Medulla oblongata (tissue), 1 donor: ENCODE data around the gene RNU1-4.
A peak's percentile ranks its signal among the peaks of the same experiment; 100 is the strongest.
"Not testable (repeated sequence)": the region's sequence is repeated elsewhere in the genome, so short reads cannot be mapped to it uniquely, and the experiment has no call there.

Experiments used
- DNase-seq: peaks from one replicate; pipeline ENCODE4 v3.0.0-alpha.2; 2015; ENCODE audit errors: extremely low spot score

RNU1-4 gene

DNA sequence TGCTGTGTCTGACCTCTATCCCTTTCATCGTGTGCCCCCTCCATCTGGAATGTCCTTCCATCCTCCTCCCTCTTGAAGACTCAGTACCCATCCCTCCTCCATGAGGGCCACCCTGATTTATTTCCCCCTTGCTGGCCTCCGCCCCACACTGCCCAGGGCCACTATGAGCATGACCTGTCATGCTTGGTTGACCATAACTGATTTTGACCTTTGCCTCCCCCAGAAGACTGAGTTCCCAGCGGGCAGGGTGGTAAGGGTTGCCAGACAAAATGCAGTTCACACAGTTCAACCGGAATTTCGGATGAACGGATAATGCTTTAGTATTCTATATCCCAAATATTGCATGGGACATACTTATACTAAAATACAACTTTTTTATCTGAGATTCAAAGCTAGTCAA lies 31.6 kb upstream of the RNU1-4 start:
- not testable (repeated sequence) for DNase-seq

GRCh38 chr1:16709659-16710087 lies 30.6 kb upstream of the RNU1-4 start:
- DNase-seq = peak; percentile 70

DNA sequence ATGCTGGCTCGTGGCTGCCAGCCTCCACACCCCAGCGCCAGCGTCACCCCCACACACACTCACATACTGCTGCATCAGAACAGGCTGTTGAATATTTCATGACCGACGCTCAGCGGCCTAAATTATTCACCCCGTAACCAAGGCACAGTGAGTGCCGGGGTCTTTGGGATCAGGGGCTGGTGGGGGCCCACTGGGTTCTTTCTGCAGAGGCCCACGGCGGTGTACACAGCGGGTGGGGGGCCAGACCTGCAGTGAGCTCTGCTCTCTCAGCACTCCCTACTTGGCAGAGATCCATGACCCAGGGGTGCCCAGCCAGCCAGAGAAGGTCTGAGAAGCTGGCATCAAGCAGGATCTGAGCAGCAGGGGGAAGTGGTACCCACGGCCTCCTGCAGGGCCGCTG lies 29.7 kb upstream of the RNU1-4 start:
- peak; percentile 53 for DNase-seq

DNA sequence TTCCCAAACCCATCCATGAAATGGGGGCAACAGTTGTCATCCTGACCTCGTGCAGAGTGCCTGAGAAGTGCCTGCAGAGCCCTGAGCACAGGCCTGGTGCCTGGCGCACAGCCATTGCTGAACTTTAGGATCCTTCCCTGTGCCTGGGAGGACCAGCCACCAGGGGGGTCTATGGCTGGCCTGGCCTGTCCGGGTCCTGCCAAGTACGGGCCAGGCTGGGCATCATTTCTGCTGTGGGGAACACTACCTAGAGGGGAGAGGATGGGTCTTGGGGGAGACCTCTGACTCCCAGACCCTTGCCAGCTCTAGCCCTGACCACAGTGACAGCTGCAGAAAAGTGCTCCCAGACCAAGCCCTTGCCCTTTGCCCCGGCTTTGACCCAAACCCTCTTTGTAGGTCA lies 28.2 kb upstream of the RNU1-4 start:
- not testable (repeated sequence) for DNase-seq

DNA sequence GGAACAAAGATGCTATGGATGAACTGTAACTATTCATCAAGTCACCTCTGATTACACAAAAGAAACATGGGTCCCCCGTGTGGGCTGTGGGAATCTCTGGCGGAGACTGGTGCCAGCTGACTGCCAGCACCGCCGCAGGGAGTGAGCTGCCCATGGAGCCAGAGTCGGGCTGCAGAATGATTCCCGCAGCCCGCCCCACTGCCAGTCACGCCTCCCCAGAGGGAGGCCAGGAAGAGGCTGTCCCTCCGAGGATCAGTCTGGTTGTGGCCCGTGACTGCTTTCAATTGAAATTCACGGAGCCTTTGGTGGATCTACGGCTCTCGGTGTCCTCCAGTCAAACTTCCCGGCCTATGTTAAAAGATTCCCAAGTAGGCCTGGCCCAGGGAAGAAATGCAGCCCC lies 27.7 kb upstream of the RNU1-4 start:
- peak; percentile 73 for DNase-seq

DNA sequence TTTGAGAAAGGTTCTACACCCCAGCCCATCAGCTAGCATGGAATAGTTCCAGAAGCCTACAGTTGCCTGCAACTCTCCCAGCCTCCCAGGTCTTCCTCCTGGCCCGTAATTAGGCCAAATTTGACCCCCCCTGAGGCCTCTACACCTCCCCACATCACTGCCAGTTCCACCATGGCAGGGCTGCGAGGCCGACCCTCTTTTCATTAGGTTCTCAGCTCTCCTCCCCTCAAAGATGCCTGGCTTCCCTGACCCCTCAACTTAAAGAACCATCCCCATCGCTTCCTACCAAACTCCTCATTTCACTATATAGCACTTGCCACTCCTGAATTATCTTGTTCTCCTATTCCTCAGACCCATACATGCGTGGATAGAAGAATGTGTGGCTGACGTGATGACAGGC lies 27.3 kb upstream of the RNU1-4 start:
- not testable (repeated sequence) for DNase-seq

GRCh38 chr1:16713480-16713879 lies 26.8 kb upstream of the RNU1-4 start:
- not testable (repeated sequence) for DNase-seq

- DNase-seq = no peak
Measured at GRCh38 chr1:16716691-16717335, 23.5 kb upstream of the RNU1-4 start.

DNA sequence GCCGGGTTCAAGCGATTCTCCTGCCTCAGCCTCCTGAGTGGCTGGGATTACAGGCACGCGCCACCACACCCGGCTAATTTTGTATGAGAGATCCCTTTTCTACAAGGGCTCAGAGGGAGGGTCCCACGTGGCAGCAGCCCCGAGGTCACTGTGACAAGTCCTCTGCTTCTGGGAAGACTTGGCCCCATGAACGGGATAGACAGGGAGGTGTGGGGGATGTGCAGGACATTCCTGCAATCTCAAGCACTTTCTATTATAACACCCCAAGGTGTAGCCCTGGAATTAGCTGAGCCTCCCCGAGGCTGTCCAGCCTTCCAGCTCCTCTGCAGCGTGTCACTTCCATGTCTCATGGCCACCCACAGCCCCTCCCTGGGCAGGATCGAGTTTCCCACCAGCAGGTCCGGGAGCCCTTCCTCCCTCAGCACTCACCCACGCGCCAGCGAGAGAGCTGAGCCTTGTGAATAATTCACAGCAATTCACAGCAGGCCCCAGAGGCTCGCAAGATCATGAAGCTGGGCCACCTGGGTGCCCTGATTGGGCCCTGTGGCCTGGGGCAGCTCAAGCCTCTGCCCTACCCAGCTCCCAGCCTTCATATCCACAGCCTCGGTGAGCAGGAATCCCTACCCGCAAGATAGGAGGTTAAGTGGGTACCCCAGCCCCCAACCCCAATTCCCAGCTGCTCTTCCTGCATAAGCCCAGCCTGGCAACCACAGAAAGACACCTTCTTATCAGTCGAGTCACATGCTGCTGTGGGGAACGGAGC lies 22.8 kb upstream of the RNU1-4 start:
- no peak for DNase-seq

DNA sequence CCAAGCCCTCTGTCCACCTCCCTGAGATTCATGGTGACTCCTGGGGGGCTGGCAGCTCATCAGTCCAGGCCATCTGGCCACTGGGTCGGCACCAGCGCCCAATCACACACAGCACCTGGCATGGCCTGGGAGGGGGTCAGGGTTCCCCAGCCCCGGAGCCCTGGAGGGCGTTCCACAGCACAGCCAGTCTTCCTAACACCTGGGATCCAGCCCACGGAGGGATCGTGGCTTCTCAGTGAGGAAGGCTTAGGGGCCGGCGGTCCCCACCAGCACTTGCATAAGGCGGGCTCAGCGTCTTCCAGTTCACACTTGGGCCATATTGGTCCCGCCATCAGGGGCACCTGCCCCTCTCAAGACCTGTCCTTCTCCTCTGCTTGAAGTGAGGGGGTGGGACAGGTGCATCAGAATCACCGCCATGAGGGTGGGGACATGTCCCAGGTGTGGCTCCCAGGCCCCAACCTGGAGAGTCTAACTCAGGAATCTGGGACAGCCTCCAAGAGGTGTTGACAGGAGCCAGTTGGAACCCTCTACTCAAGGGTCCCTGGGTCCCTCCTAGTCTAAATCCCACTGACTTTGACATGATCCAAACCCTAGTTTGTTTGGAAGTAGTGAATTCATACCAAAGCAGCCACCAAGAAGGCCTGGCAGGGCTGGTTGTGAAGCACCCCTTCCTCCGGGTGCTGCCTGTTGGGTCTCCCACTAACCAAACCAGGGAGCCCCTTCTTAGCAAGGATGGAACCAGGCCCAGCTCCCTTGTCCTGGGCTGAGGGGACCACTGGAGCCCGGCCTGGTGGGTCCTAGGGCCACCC lies 22.0 kb upstream of the RNU1-4 start:
- DNase-seq = not testable (repeated sequence)

- no peak for DNase-seq
Measured at GRCh38 chr1:16718908-16719533, 21.3 kb upstream of the RNU1-4 start.

GRCh38 chr1:16719571-16720350 lies 20.6 kb upstream of the RNU1-4 start:
- DNase-seq = no peak

GRCh38 chr1:16720351-16721223 lies 19.7 kb upstream of the RNU1-4 start:
- DNase-seq = no peak

DNA sequence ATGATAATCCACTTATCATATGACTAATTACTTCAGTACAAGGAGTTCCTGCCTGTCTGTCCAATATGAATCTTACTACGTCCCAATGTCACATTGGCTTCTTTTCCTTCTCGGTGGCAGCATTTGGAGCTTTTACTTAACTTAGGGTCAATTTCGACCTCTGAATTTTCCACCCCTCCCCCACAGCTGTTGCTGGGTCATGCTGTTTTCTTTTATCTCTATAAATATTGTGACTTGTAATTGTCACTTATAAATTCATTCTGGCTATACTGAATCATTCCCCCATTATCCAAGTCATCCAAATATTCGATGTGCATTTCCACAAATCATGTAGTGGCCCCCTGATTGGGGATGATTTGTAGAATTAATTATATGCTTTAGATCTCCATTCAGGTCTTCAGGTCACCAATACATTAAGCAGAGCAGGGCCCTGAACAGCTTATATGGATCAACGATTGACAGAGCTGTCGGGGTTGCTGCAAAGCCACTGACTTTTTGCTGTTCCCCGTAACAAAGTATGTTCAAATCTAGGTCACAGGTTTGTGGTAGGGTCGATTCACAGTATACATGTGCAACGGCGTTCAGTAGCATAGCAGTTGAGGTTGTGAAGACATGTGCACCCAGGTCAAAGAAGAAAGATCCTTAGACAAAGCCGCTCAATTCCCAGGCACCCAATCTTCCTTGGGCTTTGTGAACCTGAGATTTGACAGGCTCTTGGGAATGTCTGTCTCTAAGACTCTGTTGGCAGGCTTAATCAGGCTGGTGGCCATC lies 18.3 kb upstream of the RNU1-4 start:
- no peak for DNase-seq

DNA sequence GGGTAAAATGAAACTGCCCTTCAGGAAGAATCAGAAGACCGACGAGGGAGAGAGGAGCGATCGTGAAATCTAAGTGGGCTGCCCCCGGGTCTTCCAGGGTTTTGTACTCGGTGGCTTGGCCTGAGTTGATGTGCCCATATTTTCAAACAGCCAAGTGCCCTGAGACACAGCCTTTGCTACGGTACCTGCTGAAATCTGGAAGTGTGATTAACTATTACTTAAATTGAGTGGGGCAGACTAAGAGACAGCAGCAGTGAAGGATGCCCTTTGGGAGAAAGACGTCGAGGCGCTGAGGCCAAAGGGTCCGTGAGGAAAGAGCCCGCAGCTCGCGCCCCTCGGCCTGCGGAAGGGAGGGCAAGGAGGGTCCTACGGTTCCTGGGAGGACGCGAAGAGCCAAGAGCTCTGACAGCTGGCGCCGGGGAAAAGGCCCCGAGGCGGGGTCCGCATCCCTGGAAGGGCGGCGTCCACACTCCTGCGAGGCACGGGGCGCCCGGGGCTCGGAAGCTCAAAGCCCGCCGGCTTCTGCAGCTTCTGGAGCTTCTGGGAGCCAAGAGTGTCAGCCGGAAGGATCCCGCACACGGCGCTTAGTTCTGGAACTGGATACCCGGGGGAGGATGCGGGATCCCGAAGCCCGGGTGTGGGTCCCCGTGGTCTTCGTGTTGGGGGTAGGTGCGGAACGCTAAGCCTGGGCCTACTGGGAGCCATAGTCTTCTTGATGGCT lies 15.4 kb upstream of the RNU1-4 start:
- no peak for DNase-seq

- DNase-seq = not testable (repeated sequence)
Measured at GRCh38 chr1:16725439-16726245, 14.7 kb upstream of the RNU1-4 start.

- DNase-seq = peak; percentile 30
Measured at GRCh38 chr1:16727190-16728111, 12.9 kb upstream of the RNU1-4 start.
